SKM-1 (cell line): ENCODE measurements around the gene KRT16.
"Not testable (repeated sequence)": the region's sequence is repeated elsewhere in the genome, so short reads cannot be mapped to it uniquely, and the experiment has no call there.

Experiments used
- DNase-seq: peaks from one replicate; lab custom pipeline; 2025; ENCODE audit not compliant: unreplicated experiment; lab: John Stamatoyannopoulos, UW

The KRT16 gene

DNA sequence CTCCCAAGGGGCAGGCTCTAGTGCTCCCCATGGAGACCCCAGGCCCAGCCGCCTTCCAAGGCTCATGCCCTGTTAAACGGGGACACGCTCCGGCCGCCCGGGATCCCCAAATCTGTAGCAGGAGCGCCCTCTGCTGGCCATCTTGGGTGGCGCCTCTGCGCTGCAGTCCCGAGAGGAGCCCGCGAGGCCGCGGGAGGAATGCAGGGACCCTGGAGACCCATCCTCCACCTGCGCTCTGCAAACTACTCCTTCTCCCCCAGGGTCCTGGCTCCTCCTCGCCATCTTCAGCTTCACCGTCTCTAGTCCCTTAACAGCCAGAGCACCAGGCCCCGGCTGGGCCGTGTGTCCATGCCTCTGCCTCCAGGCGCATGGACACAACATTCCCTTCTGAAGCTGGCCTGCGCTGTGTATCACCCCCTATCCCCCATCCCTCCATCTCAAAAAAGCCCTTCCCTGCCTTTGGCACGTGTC, 35.4 kb upstream of the KRT16 start:
- peak; percentile 48 for DNase-seq

DNA sequence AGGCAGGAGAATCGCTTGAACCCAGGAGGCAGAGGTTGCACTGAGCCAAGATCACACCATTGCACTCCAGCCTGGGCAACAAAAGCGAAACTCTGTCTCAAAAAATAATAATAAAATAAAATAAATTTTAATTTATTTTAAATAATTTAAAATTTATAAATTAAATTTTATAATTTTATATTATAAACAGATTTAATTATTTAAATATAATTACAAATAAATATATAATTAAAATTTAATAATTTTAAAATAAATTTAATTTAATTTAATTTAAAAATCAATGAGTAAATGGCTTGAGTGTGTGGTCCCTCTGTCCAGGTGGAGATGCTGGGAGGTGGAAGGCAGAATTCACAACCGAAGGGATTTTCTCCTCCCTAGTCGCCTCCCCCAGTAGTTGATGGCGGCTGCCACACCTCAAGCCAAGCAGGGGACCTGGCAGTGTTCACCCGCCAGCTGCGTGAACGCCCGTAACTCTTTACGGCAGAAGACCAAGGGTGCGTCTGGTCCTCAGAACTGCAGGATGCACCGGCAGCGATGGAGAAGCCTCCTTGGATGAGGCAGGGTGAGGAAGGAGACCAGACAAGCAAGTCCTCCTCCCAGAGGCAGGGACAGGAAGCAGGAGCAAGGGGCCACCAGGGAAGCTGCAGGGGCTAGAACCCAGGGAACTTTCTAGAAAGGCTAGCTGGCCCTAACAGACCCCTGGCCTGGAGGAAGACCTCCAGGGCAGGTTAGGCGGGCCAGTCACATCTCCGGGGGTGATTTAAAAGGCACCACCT, 34.7 kb upstream of the KRT16 start:
- no peak for DNase-seq

DNA sequence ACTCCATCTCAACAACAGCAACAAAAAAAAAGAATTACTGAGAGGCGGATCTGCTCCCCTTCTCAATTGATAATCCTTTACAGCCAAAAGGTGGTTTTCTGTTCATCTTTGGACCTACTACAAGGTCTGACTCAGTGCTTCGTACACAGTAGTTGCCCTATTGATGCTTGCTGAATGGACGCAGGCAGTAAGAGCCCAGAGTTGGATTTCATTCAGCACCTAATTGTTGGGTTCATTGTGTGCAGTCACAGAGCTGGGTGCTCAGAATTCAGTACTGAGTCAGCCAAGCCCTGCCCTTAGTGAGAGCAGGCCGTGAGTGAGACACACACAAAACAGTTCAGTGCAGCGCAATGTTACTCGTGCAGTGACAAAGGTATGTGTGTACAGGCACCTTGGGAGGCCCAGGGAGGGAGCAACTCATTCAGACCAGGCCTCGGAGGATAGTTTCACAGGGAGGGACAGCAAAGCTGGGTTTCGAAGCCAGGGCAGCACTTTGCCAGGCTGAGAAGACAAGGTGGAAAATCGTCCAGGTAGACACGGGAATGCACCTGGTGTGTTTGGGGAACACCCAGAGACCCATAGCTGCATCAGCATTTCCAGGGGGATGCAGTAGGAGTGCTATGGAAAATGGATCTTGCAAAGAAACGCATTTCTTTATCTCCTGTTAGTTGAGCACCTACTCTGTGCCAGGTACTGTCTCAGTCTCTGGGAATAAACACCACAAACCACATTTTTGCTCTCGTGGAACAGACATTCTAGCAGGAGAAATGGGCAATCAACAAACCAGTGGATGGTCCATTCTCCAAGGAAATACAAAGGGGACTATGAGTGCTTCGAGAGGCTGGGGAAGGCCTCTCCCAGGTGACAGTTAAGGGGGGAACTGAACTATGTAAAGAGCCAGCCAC, 29.9 kb upstream of the KRT16 start:
- DNase-seq: no peak

DNA sequence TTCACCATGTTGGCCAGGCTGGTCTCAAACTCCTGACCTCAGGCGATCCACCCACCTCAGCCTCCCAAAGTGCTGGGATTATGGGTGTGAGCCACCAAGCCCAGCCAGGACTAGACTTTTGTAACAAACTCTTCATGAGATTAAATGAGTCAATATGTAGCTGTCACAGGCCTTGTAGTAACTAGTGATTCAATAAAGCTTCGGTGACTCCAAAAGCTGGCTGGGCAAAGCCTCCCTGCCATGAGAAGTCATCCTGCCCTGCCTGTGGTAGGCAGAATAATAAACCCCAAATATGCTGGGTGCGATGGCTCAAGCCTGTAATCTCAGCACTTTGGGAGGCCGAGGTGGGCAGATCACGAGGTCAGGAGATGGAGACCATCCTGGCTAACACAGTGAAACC, 28.0 kb upstream of the KRT16 start:
- not testable (repeated sequence) for DNase-seq

DNA sequence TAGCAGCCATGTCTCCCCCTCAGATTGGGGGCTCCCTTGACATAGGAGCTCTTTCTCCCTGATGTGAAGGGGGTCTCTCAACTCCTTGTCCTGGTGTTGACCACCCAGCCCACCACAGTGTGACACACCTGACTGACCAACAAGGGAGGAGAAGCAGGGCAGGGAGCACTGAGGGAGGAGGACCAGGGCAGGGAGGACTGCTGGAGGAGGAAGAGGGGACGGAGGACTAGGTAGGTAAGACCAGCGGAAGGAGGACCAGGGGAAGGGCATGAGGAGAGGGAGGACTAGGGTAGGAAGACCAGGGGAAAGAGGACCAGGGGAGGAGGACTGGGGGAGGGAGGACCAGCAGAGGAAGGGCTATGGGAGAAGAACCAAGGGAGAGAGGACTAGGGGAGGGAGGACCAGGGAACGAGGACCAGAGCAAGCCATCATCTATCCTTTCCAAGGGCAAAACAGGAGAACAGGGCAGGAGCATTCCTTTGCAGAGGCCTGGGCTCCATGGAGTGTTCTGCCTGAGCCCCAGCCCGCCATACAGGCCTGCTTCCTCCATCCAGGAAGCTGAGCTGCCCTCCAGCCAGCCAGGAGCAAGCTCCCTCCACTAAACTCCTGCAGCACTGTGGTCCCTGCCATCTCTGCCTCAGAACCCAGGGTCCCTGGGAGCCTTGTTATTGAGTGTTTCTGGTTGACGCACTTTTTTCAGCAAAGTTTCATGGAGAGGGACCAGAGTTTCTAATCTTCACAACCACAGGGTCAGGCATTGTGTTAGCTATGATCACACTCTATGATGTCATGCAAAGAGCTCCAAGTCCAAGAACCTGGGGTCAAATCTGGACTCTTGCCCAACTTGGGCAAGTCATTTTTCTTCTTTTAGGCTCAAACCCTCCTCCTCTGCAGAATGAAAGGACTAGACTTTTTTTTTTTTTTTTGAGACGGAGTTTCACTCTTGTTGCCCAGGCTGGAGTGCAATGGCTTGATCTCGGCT, 27.2 kb upstream of the KRT16 start:
- no peak for DNase-seq

DNA sequence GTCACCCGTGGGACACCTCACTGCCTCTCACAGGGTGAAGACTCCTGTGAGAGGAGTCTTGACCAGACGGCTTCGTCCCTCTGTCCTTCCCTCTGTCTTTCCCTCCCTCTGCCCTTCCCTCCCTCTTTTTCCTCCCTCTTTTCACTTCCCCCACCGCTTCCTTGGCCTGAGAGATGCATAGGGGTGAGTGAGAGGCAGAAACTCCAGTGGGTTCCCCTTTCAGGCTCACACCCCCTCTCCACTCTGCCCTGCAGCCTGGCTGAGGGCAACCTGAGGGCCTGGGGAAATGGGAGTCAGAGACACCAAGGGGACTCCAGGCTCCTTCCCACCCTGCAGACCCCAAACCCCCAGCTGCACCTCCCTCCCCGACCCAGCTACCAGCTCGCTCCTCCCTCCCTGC, 26.4 kb upstream of the KRT16 start:
- no peak for DNase-seq

DNA sequence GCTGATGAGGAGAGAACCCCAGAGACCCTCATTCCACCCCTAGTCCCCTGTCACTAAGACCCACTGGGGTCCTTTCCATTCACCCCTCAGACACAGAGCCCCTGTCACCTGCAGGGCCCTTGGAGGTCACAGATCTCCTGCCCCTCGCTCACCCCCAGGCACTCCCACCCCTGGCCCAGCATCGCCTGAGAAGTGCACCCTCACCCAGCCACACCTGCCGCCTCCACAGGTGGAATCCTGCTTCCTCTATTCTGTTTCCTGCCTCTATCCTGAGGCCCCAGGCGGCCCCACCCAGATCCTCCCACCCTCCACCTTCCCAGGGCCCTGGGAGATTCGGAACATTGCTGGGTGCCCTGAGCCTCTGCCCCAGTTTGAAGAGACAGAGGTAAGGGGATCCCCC, 25.6 kb upstream of the KRT16 start:
- DNase-seq: no peak

DNA sequence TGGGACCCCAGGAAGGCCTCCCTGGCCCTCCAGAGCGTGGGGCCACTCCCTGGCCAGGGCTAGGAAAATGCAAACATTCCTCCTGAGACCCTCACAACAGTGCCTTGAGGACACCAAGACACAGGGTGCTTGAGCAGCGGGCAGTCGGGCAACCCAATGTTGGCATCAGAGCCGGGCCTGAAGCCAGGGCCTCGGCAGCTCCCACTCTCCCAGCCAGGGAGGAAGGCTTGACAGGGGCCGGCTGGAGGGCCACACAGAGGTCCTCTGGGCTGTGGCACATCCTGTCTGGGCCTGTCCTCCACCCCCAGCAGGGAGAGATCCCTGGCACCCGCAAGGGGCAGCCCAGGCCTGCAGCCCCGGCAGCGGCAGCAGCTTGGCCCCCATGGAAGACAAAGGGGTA, 24.1 kb upstream of the KRT16 start:
- DNase-seq: no peak

DNA sequence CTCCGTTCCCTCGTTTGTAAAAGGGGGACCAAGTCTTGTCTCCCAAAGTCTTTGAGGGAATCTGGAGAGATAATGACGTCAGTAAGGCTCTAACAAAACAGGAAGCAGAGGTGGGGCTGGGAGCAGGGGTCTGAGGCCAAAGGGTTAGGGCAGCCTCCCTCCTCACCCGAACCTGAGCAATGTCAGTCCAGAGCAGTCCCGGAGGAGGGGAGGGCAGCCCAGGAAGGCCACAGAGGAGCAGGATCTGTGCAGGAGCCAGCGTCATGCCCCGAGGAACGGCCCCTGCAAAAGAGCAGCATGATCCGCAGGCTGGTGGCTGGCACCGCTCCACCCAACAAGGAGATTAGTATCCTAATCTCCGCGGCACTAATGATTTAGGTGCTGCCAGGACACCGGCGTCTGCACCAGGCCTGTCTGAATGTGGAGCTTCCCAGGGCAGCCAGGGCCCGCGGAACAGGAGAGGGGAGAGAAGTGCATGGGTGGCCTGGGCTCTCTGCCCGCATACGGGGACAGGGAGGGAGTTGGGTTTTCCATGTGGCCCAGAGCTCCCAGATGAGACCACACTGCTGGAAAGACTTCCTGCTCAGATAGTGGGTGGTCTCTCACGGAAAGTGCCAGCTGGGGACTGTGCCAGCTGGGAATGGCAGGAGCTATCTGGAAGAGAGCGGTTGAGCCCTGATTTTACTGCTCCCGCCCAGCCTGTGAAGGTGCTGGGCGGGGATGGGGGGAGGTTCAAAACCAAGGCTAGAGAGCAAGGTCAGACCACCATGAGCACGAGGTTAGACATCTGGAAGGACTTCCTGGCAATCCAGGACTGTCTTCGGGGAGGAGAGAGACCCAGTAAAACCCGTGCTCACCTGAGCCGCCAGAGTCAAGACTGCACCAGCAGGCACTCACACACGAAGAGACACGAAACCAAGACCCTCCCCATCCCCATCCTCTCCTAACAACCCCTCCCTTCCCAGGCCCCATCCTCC, 22.8 kb upstream of the KRT16 start:
- DNase-seq: no peak

DNA sequence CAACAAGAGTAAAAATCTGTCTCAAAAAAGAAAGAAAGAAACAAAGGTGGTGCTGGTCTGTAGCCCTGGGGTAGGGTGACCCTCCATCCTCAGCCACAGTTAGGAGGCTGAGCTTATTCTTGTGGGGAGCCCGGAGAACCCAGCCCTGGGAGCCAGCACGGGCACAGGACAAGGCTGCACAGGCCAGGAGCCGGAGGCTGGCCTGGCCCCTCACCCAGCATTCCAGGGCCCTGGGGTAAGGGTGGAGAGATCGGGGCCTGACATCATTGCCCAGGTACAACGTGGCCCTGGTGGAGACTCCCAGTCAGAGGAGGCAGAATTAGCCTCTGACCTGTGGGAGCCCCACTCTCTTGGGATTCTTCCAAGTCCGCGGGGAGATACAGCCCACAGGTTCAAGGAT, 22.1 kb upstream of the KRT16 start:
- DNase-seq: no peak

DNA sequence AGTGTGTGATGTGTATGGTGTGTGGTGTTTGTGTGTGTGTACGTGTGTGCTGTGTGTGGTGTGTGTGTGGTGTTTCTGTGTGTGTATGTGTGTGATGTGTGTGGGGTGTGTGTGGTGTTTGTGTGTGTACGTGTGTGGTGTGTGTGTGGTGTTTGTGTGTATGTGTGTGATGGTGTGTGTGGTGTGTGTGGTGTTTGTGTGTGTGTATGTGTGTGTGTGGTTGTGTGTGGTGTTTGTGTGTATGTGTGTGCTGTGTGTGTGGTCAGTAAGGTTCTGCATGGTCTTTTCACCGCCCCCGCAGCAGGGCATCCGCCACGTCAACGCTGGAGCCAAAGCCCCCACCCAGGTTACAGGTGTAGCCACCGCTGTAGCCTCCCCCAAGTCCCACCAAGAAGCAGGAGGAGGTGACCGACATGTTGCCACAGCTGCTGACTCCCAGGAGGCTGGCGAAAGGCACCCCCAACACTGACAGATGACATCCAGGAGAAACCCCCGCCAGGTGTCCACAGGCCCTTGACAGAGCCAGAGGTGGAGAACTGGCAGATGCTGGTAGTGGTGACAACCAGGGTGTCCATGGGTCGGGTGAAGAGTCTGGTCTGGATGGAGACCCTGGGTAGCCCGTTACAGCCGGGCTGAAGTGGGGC, 21.1 kb upstream of the KRT16 start:
- DNase-seq: no peak

DNA sequence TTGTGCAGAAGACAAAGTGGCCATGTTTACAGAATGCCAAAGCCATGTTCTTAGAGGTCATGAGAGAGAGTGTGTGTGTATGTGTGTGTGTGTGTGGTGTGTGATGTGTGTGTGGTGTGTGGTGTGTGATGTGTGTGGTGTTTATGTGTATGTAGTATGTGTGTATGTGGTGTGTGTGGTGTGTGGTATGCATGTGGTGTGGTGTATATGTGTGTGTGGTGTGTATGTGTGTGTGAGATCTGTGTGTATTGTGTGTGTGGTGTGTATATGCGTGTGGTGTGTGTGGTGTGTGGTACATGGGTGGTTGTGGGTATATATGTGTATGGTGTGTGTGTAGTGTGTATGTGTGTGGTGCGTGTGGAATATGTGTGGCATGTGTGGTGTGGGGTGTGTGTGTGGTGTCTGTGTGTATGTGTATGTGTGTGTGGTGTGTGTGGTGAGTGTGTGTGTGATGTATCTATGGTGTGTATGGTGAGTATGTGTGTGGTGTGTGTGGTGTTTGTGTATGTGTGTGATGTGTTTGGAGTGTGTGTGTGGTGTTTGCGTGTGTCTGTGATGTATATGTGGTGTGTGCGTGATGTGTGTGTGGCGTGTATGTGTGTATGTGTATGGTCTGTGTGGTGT, 20.0 kb upstream of the KRT16 start:
- DNase-seq: no peak

DNA sequence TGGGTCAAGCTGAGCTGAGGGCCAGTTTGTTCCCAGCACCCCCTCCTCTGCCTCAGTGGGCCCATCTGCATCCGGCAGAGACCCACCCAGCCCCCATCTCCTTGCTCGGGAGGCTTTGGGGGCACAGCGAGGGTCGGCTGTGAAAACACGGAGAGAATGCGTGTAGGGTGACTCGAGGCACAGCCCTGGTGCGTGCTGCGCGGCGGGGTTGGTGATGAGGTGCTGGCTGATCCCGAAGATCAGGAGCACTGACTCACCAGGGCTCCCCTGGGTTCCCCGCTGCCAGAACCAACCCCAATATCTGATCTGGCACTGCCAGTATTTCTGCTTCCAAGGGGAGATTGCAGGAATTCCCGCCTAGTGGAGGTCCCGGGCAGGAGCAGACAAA, 19.3 kb upstream of the KRT16 start:
- DNase-seq: no peak

DNA sequence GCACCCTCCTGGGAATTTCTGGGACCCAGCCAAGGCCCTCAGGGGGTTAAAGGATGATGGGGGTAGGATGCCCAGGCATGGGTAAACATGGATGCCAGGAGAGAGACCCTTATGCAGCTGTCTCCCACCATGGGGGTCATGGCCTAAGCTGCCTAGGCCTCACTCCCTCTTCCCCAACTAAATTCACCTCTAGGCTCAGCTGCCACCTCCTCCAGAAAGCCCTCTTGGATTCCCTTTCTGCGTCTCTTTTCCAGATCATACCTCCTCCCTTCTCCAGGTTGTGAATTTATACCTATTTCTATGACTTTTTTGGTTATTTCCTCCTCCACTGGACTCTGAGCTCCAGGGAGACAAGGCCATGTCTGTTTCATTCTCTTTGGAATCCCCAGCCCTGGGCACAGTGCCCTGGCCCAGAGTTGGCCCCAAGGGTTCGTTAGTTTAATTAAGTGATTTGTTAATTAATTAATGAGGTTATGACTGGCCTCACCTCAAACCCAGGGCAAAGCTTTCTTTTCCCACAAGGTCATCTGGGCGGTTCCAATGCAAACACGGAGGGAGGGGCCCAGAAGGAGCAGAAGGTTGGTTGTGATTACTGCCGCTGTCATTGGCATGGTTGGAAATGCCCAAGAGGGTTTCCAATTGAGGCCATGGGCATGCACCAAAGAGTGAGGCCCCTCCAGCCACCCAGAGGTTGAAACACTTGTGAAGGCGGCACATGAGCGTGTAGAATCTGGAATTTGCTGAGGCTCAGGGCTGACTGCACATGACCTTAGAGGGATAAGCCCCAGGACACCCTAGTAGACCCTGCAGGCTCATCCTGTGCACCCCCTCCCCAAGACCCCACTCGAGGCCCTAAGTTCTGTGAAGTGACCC, 18.7 kb upstream of the KRT16 start:
- DNase-seq: no peak

DNA sequence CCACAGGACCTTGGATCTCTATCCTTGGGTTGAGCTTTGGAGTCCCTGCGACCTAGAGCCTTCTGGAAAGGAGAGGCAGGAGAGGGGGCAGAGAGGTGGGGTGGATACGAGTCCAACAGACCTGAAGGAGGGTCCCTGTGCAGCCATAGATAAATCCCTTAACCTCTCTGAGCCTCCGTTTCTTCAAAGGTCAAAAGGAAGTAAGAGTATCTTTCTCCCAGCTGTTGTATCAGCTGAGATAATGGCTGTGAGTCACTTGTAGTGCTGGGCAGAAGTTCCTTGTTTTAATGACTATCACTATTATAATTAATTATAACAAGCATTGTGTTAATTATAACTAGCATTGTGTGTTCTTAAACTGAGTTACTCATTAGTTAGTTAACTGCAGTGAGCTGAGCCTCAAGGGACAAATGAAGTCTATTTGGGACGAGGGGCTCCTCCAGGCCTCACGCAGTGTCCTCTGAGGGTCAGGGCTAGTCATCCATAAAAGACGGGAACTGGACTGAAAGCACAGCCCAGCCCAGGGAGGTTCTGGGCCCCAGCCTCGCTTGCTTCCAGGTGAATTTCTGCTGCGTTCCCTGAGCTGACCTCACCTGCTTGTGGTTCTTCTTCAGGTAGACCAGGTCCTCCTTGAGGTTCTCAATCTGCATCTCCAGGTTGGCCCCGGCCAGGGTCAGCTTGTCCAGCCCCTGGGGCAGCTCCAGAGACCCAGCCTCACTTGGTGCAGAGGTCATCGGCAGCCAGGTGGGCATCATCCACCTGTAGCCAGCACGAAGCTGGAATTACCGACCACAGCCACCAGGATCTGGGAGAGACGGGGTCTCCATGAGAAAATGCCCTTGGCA, 17.5 kb upstream of the KRT16 start:
- no peak for DNase-seq

DNA sequence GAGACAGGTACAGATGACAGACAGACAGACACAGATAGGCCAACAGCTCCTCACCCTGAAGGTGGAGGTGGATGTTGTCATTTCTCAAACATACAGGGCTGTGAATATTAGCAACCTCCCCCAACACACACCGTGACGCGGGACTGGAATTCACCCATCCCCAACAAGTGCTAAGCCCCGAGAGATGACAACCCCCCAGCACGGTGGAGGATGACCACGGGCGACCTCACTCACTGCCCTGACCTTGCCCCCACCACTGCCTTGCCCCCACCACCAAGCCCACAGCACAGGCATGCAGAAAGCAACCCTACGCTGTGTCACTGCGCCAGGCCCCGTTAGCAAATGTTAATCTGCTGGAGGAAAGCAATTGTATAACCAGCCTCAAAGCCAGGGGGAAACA, 16.7 kb upstream of the KRT16 start:
- DNase-seq: no peak

DNA sequence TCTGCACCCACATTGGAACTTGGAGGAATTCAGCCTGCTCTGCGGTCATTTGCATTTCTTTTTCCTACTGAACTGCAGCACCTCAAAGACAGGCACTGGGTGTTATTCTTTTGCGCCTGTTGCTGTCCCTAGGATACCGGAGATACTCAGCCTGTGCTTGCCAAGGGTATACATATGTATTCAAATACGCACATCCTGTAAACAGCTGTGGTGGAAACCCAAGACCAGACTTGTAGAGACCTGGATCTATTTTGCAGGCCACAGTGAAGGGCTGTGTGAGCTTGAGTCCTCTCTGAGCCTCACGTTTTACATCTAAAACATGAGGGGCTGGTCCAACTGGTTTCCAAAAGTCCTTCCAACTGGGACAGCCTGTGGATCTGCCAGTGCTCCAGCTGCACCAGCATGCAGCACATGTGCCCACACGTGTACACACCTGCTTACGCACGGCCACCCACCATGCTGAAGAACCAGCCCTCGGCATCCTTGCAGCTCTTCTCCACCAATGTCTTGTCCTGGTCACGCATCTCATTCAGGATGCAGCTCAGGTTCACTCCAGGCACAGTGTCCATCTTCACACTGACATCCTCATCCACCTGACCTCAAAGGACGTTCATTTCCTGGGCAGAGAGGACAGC, 16.2 kb upstream of the KRT16 start:
- not testable (repeated sequence) for DNase-seq
